ENCODE data around the gene GNS. TPM values are rescaled to one million over a fixed set of nuclear protein-coding genes. Genes with fewer than 3 reads are reported as not detected.

The GNS gene
- total and polyA plus RNA-seq, 7 experiments from 2014 or later, result 24.4 to 62.8 (median 36.0) TPM

GRCh38 chr12:64688219-64688618 lies 71.0 kb downstream of the GNS start:
- DNase-seq, result peak in 2 of 9 donors; percentile 33 to 42
- H3K9me3 Mint-ChIP-seq, result peaks cover 0 to 4% (median 0%) of the 10 kb centered on the region in 11 donors
- H3K4me1 ChIP-seq (ENCODE audit: control insufficient read depth in 2 of 2, insufficient read depth in 2 of 2, low read length in 2 of 2), result peaks cover 29 to 80% of the 10 kb centered on the region in 2 donors
- H3K27ac ChIP-seq (ENCODE audit: low read depth, low read length), result peak overlapping the region; percentile 63
- peaks cover 15 to 20% (median 16%) of the 10 kb centered on the region in 3 experiments for H3K36me3 ChIP-seq (ENCODE audit: control insufficient read depth in 2 of 3, insufficient read depth in 3 of 3, low read length in 3 of 3)
- peak overlapping the region; percentile 7 for H3K4me3 ChIP-seq (ENCODE audit: low read length)
- no peaks in the 10 kb centered on the region for H3K9me3 ChIP-seq (ENCODE audit: control insufficient read depth in 2 of 3, low read length in 3 of 3)
- POLR2A ChIA-PET, result interaction anchor here (0.6 to 35.2 kb wide), 7 partner anchors 9 to 118 kb away, joined by 3 to 900 read pairs (median 6); partner anchors contain the start of gene RASSF3
- H3K27me3 ChIP-seq (ENCODE audit: control insufficient read depth in 2 of 2, insufficient read depth in 2 of 2, low read length in 2 of 2), result no peaks in the 10 kb centered on the region
- no peaks in the 10 kb centered on the region for H3K27me3 Mint-ChIP-seq
- peaks cover 53 to 95% (median 78%) of the 10 kb centered on the region in 7 donors for H3K4me1 Mint-ChIP-seq
- H3K4me3 Mint-ChIP-seq, result peak overlapping the region; percentile 52 to 84 (median 73)
- H3K27ac Mint-ChIP-seq, result peak overlapping the region; percentile 74 to 98 (median 96)
- CTCF ChIA-PET, result interaction anchor here (0.7 to 2.4 kb wide), 6 partner anchors 11 to 138 kb away, joined by 3 to 12 read pairs (median 5); partner anchors contain the start of gene RASSF3
- ATAC-seq, result no peak
- peaks cover 10 to 60% (median 46%) of the 10 kb centered on the region in 5 donors for H3K36me3 Mint-ChIP-seq
- intact Hi-C loops (cut with micrococcal nuclease), result loop anchor here (1.0 kb wide), 3 partner anchors 9 to 19 kb away; no protein-coding TSS in a partner anchor

GRCh38 chr12:64687816-64688215 lies 71.4 kb downstream of the GNS start:
- peak overlapping the region; percentile 7 for H3K4me3 ChIP-seq (ENCODE audit: low read length)
- peak overlapping the region; percentile 63 for H3K27ac ChIP-seq (ENCODE audit: low read depth, low read length)
- Mint-ChIP-seq H3K36me3 (peaks cover 10 to 60% (median 46%) of the 10 kb centered on the region in 5 donors), H3K4me1 (peaks cover 54 to 95% (median 78%) of the 10 kb centered on the region in 7 donors), H3K9me3 (peaks cover 0 to 4% (median 0%) of the 10 kb centered on the region in 11 donors), H3K27me3 (no peaks in the 10 kb centered on the region), H3K4me3 (peak overlapping the region; percentile 52 to 84 (median 73)), H3K27ac (peak overlapping the region; percentile 74 to 98 (median 96))
- ChIA-PET CTCF (interaction anchor here (0.7 to 1.5 kb wide), 3 partner anchors 10 to 79 kb away, joined by 3 to 5 read pairs (median 5); no protein-coding TSS in a partner anchor), POLR2A (interaction anchor here (0.6 to 35.2 kb wide), 6 partner anchors 10 to 118 kb away, joined by 3 to 900 read pairs (median 10); partner anchors contain the start of gene RASSF3)
- peaks cover 15 to 17% (median 16%) of the 10 kb centered on the region in 3 experiments for H3K36me3 ChIP-seq (ENCODE audit: control insufficient read depth in 2 of 3, insufficient read depth in 3 of 3, low read length in 3 of 3)
- H3K4me1 ChIP-seq (ENCODE audit: control insufficient read depth in 2 of 2, insufficient read depth in 2 of 2, low read length in 2 of 2), result peaks cover 33 to 81% of the 10 kb centered on the region in 2 donors
- peak in 1 of 9 donors; percentile 38 for DNase-seq
- H3K9me3 ChIP-seq (ENCODE audit: control insufficient read depth in 2 of 3, low read length in 3 of 3), result no peaks in the 10 kb centered on the region
- intact Hi-C loops (cut with micrococcal nuclease), result loop anchor here (1.0 kb wide), 3 partner anchors 9 to 19 kb away; no protein-coding TSS in a partner anchor
- H3K27me3 ChIP-seq (ENCODE audit: control insufficient read depth in 2 of 2, insufficient read depth in 2 of 2, low read length in 2 of 2), result no peaks in the 10 kb centered on the region
- no peak for ATAC-seq

- H3K9me3 ChIP-seq (ENCODE audit: control insufficient read depth in 2 of 3, low read length in 3 of 3), result no peaks in the 10 kb centered on the region
- peaks cover 4 to 13% (median 9%) of the 10 kb centered on the region in 3 experiments for H3K36me3 ChIP-seq (ENCODE audit: control insufficient read depth in 2 of 3, insufficient read depth in 3 of 3, low read length in 3 of 3)
- intact Hi-C loops (cut with micrococcal nuclease), result no loop called here
- Mint-ChIP-seq H3K4me1 (peaks cover 54 to 98% (median 79%) of the 10 kb centered on the region in 7 donors), H3K36me3 (peaks cover 4 to 61% (median 39%) of the 10 kb centered on the region in 5 donors), H3K9me3 (peaks cover 0 to 4% (median 0%) of the 10 kb centered on the region in 11 donors), H3K4me3 (peak overlapping the region; percentile 50 to 87 (median 66)), H3K27me3 (no peaks in the 10 kb centered on the region), H3K27ac (peak overlapping the region; percentile 94 to 100 (median 97))
- no peak overlapping the region for H3K4me3 ChIP-seq (ENCODE audit: low read length)
- no peak for ATAC-seq
- H3K27ac ChIP-seq (ENCODE audit: low read depth, low read length), result peak overlapping the region; percentile 76
- CTCF ChIA-PET, result interaction anchor here (1.4 to 2.1 kb wide), 2 partner anchors 12 to 76 kb away, joined by 3 to 4 read pairs; no protein-coding TSS in a partner anchor
- H3K4me1 ChIP-seq (ENCODE audit: control insufficient read depth in 2 of 2, insufficient read depth in 2 of 2, low read length in 2 of 2), result peaks cover 55 to 84% of the 10 kb centered on the region in 2 donors
- no peaks in the 10 kb centered on the region for H3K27me3 ChIP-seq (ENCODE audit: control insufficient read depth in 2 of 2, insufficient read depth in 2 of 2, low read length in 2 of 2)
- POLR2A ChIA-PET, result interaction anchor here (1.0 to 35.2 kb wide), 6 partner anchors 1 to 73 kb away, joined by 3 to 900 read pairs (median 384); partner anchors contain the start of gene RASSF3
- no peak for DNase-seq
Observed at GRCh38 chr12:64685605-64686004, 73.6 kb downstream of the GNS start.

GRCh38 chr12:64685050-64685449 lies 74.2 kb downstream of the GNS start:
- Mint-ChIP-seq H3K27ac (peak overlapping the region; percentile 94 to 100 (median 97)), H3K27me3 (no peaks in the 10 kb centered on the region), H3K4me1 (peaks cover 55 to 98% (median 83%) of the 10 kb centered on the region in 7 donors), H3K36me3 (peaks cover 4 to 61% (median 39%) of the 10 kb centered on the region in 5 donors), H3K9me3 (peaks cover 0 to 4% (median 0%) of the 10 kb centered on the region in 11 donors), H3K4me3 (peak overlapping the region; percentile 54 to 87 (median 70))
- peaks cover 60 to 84% of the 10 kb centered on the region in 2 donors for H3K4me1 ChIP-seq (ENCODE audit: control insufficient read depth in 2 of 2, insufficient read depth in 2 of 2, low read length in 2 of 2)
- ChIA-PET CTCF (interaction anchor here (0.7 to 2.5 kb wide), 4 partner anchors 15 to 76 kb away, joined by 3 to 13 read pairs (median 4); no protein-coding TSS in a partner anchor), POLR2A (interaction anchor here (0.9 to 35.2 kb wide), 10 partner anchors 2 to 135 kb away, joined by 3 to 900 read pairs (median 4); partner anchors contain the start of gene RASSF3)
- DNase-seq, result peak in 1 of 9 donors; percentile 61
- H3K4me3 ChIP-seq (ENCODE audit: low read length), result no peak overlapping the region
- peak; percentile 19 for ATAC-seq
- intact Hi-C loops (cut with micrococcal nuclease), result no loop called here
- no peaks in the 10 kb centered on the region for H3K27me3 ChIP-seq (ENCODE audit: control insufficient read depth in 2 of 2, insufficient read depth in 2 of 2, low read length in 2 of 2)
- H3K9me3 ChIP-seq (ENCODE audit: control insufficient read depth in 2 of 3, low read length in 3 of 3), result no peaks in the 10 kb centered on the region
- peaks cover 4 to 13% (median 5%) of the 10 kb centered on the region in 3 experiments for H3K36me3 ChIP-seq (ENCODE audit: control insufficient read depth in 2 of 3, insufficient read depth in 3 of 3, low read length in 3 of 3)
- peak overlapping the region; percentile 76 for H3K27ac ChIP-seq (ENCODE audit: low read depth, low read length)

GRCh38 chr12:64683816-64684543 lies 75.2 kb downstream of the GNS start:
- Mint-ChIP-seq H3K27me3 (no peaks in the 10 kb centered on the region), H3K4me3 (peak overlapping the region; percentile 54 to 87 (median 72)), H3K27ac (peak overlapping the region; percentile 94 to 100 (median 97)), H3K36me3 (peaks cover 4 to 59% (median 35%) of the 10 kb centered on the region in 5 donors), H3K9me3 (peaks cover 0 to 4% (median 0%) of the 10 kb centered on the region in 11 donors), H3K4me1 (peaks cover 59 to 98% (median 88%) of the 10 kb centered on the region in 7 donors)
- CTCF ChIA-PET, result interaction anchor here (1.1 to 2.5 kb wide), 4 partner anchors 14 to 134 kb away, joined by 3 to 13 read pairs (median 7); partner anchors contain the start of gene RASSF3
- ATAC-seq (no peak), DNase-seq (peak in 4 of 9 donors; percentile 36 to 49 (median 42))
- Histone ChIP-seq H3K4me1 (ENCODE audit: control insufficient read depth in 2 of 2, insufficient read depth in 2 of 2, low read length in 2 of 2) (peaks cover 71 to 87% of the 10 kb centered on the region in 2 donors), H3K4me3 (ENCODE audit: low read length) (peak overlapping the region; percentile 17), H3K36me3 (ENCODE audit: control insufficient read depth in 2 of 3, insufficient read depth in 3 of 3, low read length in 3 of 3) (peaks cover 4 to 13% (median 5%) of the 10 kb centered on the region in 3 experiments), H3K27me3 (ENCODE audit: control insufficient read depth in 2 of 2, insufficient read depth in 2 of 2, low read length in 2 of 2) (no peaks in the 10 kb centered on the region), H3K27ac (ENCODE audit: low read depth, low read length) (peak overlapping the region; percentile 76), H3K9me3 (ENCODE audit: control insufficient read depth in 2 of 3, low read length in 3 of 3) (no peaks in the 10 kb centered on the region)
- POLR2A ChIA-PET, result interaction anchor here (0.9 to 35.2 kb wide), 8 partner anchors 3 to 134 kb away, joined by 3 to 900 read pairs (median 10); partner anchors contain the start of gene RASSF3
- intact Hi-C loops (cut with micrococcal nuclease), result loop anchor here (1.0 kb wide), 3 partner anchors 8 to 15 kb away; no protein-coding TSS in a partner anchor
